B cell (primary cell): ENCODE results near the gene FGFR3.

Experiments
- CTCF ChIP-seq: fragments of 200-600 bp; IDR thresholded peaks from one replicate; pipeline ENCODE4 v1.8.0; 2022; ENCODE audit warnings: antibody characterized with exemption, mild to moderate bottlenecking
- EZH2 ChIP-seq: IDR thresholded peaks from 2 replicates; pipeline ENCODE4 v1.6.1; 2012; ENCODE audit warnings: borderline replicate concordance, low read depth, mild to moderate bottlenecking, moderate library complexity, low read length; ENCODE audit not compliant: insufficient read depth, poor library complexity, severe bottlenecking

GRCh38 chr4:1765409-1766072 lies 27.6 kb upstream of the FGFR3 start:
- TF ChIP-seq CTCF (no peak), EZH2 (no peak)
